Measurements from ENCODE around the gene CDK5RAP1.

DNA sequence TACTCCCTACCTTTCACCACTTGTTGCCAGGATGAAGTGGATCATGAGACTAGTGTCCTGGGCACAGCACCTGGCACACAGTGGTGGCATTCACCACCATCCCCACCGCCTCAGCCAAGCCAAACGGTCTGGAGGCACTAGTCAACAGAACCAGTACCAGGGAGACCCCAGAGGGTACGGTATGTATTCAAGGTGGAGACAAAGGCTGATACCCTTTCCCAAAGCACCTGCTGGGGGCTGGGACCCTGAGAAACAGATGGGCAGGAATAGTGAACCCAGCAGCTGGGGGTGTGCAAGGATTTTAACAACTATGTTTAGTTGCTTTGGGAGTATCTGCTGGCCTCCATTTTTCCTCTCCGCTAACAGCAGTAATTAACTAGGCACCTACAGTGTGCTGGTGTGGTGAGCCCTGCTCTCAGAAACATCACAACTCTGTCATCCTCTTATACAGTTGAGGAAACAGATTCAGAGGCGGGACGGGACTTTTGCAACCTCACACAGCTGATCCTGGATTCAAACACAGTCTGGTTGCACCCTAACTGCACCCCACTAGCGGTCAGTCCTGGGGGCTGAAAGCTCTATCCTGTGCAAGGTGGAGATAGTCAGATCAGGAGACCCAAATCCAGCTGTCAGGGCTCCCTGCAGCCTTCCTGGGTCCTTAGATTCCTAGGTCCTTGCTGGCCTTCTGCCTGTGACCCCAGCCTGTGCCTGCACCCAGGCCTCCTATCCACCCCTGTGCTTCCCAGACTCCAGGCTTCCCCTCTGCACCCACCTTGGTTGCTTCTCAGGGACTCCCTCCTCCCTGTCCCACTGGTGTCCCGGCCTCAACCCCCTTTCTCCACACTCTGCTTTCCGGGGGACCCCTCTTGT, 41.1 kb upstream of the CDK5RAP1 start:
- TF ChIP-seq POLR2A (IDR thresholded peaks at IDR 0.05): no peak
- TF ChIP-seq, protein P1, sequence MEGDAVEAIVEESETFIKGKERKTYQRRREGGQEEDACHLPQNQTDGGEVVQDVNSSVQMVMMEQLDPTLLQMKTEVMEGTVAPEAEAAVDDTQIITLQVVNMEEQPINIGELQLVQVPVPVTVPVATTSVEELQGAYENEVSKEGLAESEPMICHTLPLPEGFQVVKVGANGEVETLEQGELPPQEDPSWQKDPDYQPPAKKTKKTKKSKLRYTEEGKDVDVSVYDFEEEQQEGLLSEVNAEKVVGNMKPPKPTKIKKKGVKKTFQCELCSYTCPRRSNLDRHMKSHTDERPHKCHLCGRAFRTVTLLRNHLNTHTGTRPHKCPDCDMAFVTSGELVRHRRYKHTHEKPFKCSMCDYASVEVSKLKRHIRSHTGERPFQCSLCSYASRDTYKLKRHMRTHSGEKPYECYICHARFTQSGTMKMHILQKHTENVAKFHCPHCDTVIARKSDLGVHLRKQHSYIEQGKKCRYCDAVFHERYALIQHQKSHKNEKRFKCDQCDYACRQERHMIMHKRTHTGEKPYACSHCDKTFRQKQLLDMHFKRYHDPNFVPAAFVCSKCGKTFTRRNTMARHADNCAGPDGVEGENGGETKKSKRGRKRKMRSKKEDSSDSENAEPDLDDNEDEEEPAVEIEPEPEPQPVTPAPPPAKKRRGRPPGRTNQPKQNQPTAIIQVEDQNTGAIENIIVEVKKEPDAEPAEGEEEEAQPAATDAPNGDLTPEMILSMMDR (IDR thresholded peaks at IDR 0.05): no peak
